Measurements from ENCODE around the gene FBLN7.
"Not testable (repeated sequence)": the region's sequence is repeated elsewhere in the genome, so short reads cannot be mapped to it uniquely, and the experiment has no call there.

Gene FBLN7

DNA sequence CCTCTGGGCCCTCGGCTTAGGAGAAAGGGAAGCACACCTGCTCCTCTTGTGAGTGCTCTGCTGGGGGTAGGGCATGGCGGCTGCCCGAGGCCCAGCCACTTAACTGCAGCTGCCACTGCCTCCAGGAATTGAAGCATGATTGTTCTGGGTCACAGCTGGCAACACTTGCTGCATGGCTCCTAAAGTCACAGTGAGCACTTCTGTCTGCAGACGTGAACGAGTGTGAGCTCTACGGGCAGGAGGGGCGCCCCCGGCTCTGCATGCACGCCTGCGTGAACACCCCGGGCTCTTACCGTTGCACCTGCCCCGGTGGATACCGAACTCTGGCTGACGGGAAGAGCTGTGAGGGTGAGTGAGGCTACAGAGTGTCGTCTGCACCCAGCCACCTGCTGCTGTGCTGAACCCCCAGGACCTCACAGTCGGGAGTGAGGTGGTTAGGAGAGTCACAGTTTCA, 44.4 kb downstream of the FBLN7 start:
- DNase-seq: no peak

DNA sequence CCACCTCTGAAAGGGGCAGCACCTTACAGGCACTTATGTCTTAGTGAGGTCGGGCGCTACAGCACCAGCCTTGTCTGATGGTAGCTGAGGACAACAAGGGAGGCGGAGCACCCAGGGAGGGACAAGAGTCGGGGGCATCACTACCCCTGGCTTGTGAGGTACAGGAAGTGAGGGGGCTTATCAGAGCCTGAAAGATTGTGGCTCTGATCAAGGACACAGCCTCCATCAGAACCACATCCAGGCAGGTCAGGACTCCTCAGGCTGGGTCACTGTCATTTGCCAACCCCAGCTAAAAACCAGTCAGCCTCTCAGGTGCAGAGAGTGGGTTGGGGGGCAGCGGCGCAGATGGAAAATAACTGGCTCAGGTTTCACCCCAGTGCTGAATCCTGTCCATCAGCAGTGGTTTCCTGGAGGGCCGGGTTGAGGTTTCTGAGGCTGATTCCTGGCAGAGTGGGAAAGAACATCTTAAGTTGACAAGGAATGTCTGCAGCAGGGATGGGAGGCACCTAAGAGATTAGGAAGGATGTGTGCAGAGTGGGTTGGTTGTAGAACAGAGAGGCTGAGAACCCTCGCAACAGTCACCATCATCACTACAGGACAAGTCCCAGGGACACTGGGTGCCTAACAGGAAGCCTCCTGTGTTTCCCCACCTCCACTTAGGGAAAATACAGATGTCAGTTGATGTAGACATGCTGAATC, 45.3 kb downstream of the FBLN7 start:
- DNase-seq: no peak

- DNase-seq: no peak
Measured at GRCh38 chr2:112184121-112184520, 45.9 kb downstream of the FBLN7 start.

DNA sequence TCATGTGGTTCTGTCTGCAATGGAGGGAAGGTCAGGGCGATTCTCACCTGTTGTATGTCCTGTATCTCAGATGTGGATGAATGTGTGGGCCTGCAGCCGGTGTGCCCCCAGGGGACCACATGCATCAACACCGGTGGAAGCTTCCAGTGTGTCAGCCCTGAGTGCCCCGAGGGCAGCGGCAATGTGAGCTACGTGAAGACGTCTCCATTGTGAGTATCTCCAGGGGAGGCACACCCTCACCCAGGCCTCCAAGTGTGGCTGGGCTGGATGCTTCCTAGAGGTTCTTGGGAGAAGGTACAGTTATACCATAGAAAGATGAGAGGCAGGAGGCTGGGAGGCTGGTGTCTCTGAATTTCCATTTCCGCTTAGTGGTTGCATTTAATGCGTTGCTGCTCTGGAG, 46.9 kb downstream of the FBLN7 start:
- DNase-seq: no peak

- DNase-seq: no peak
Measured at GRCh38 chr2:112187046-112187715, 49.0 kb downstream of the FBLN7 start.

GRCh38 chr2:112187805-112188596, 49.8 kb downstream of the FBLN7 start:
- DNase-seq: no peak

DNA sequence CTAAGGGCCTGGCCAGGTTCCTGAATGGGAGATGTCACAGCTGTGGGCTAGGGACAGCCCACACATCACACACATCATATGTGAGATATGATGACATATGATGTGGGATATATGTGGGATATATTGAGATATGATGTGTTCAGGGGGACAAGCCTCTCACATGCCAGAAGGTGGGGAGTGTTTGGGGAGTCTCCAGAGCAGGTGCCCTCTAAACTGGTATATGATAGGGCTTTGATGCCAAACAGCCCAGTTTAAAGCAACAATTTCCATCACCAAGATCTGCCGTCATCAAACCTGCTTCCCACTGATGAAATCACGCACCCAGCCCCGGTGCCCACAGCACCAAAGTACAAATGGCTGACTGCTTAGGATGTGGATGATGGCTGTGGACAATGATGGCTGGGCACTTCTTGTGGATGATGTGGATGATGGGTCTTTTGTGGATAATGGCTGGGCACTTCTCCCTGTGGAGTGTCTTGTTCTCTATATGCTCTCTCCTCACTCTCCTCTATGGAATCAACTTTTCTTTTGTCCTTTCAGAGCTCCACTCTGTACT, 50.9 kb downstream of the FBLN7 start:
- no peak for DNase-seq

DNA sequence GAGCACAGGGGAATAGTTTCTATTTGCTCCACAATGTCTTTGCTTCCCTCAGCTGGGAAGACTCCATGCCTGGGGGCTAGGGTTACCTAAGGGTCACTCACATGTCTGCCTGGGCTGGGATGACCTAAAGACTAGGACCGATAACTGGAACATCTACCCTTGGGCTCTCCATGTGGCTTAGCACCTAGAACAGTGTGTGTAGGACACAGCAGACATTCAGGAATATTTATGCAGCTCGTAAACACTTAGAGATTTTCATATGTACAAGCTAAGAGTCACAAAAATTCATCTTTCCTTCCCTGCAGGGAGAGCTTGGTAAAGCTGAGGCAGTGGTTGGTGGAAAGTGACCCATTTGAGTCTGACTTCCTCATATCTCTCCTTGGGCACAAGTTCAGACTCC, 55.8 kb downstream of the FBLN7 start:
- no peak for DNase-seq

GRCh38 chr2:112194482-112194881, 56.3 kb downstream of the FBLN7 start:
- no peak for DNase-seq

DNA sequence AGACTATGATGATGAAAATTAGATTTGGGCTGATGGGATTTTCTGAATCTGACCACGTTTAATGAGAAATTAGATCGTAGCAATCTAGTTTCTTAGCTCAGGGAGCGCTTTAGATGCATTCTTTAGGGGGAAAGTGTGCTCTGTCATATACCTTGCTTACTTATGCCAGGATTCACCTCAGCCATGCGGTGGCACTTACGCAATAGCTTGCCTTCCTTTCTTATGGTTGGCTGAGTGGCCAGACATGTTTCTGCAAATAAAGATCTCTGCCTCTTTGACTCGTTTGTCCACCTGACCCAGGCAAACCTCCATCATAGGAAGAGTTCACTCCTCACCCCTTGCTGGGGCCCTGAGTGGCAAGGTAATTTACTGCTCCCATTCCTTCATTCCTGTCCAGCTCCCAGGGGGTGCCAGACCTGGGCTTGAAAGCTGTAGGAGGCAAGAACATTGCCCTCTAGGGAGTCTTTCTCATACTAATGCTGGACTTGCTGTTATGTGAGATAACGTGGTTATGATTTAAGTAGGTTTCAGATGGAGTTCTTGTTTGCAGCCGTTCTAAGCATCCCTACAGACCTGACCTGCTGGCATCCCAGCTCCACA, 57.1 kb downstream of the FBLN7 start:
- DNase-seq: no peak

DNA sequence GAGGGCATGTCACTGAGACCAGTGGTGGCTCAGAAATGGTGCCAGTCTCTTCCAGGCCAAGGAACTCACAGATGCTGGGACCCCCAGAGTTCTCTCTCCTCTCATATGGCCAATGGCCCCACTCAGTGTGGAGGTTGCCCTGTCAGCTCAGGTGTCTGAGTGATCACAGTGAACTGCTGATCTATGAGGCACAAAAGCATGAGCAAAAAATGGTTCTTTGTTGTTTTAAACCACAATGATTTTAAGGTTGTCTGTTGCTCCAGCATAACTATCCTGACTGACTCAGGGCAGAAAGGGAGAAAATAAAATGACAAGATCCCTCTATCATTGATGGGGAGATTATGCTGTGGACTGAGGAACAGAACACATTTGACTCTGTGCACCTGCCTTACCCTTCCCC, 57.8 kb downstream of the FBLN7 start:
- no peak for DNase-seq

DNA sequence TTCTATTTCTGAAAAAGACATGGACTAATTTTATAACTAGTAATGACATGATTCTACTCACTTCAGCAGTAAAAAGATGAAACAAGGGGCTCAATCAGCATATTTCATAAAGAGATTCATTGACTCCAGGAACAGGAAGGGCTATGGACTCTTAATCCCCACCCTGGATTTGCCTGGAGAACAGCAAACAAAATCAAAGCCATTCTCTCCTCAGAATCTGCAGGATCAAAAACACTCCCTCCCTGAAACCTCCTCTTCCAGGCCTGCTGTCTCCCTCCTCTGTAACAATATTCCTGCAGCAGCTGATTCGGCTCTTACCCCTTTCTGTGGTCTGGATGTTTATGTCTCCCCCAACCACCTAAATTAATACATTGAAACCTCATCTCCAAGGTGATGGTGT, 59.7 kb downstream of the FBLN7 start:
- no peak for DNase-seq

GRCh38 chr2:112198780-112199179, 60.6 kb downstream of the FBLN7 start:
- no peak for DNase-seq

DNA sequence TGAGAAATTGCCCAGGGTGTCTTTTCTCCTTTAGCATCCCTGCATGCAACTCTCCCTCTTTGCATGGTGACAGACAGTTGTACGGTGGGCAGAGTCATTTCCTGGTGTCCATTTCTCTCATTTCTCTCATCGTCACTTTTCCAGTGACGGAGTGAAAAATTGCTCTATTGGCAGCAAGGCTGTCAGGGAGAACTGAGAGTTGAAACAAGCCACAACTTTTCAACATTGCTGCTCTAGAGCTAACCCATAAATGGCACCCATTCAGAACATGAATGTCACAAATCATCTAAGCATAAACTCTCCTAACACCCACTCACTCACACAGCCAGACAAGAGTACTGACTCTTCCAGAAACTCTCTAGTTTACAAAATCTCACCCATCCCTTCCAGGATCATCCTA, 61.0 kb downstream of the FBLN7 start:
- DNase-seq: no peak

DNA sequence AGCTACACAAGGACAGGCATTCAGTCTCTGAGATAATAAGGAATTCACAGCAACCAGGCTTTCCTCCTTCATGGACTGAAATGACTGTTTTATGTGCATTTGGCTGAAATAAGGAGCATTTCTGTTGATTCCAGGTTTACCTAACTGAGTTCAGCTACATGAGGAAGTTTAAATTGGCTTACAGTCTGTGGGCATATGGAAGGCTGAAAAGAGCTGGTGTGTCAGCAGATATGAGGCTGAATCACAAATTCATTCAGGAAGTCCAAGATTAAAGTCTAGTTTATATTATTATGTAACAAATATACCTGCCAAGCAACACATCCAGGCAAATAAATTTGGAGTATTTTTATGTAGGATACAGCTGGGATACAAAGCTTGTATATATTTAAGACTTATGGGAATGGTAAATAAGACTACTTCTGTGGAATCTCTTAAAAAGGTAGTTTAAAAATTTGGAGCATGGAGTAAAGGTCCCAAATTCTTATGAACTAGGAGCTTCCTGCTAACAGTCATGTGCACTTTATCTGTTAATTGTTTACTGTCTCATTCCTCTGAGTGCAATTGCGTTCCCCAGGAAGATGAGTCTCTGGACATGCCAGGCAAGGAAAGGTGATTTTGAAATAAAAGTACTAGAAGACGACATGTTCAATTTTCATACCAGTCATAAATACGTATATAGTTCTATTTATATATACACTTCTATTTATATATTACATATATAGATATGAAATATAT, 63.7 kb downstream of the FBLN7 start:
- DNase-seq: no peak

DNA sequence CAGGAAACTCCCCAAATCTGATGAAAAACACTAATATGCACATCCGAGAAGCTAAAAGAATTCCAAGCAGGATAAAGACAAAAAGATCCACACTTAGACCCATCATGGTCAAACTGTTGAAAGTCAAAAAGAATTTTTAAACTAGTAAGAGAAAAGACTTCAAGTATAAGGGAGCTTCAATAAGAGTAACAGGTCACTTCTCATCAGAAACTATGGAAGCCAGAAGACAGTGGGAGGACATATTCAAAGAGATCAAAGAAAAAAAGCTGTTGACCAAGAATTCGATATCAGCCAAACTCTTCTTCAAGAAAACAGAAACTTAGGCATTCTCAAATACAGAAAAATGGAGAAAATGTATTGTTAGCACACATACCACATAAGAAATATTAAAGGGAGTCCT, 66.2 kb downstream of the FBLN7 start:
- DNase-seq: no peak

DNA sequence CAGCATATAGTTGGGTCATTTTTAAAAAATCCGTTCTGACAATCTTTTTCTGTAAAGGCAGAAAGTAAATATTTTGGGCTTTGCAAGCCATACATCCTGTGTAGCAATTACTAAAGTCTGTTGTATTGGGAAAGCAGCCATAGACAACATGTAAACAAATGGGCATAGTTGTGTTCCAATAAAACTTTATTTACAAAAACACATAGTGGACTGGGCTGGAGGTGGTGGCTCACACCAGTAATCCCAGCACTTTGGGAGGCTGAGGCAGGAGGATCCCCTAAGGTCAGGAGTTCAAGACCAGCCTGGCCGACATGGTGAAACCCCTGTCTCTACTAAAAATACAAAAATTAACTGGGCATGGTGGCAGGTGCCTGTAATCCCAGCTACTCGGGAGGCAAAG, 69.7 kb downstream of the FBLN7 start:
- DNase-seq: not testable (repeated sequence)

- no peak for DNase-seq
Measured at GRCh38 chr2:112216167-112216566, 78.0 kb downstream of the FBLN7 start.

DNA sequence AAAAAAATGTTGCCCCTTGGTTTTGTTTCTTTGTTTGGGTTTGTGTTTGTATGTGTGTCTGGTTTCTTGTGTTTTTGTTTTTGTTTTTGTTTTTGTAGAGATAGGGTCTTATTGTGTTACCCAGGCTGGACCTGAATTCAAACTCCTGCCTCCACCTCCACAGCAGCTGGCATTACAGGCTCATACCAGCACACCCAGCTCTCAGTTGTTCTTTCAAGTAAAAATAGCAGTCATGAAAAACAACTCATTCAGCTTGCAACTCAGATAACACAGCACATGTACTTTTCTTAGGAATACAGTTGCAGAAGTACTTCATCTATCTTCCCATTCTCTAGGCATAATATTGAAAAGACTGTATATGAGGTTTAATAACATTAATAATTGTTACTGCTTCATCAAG, 79.7 kb downstream of the FBLN7 start:
- no peak for DNase-seq

- no peak for DNase-seq
Measured at GRCh38 chr2:112220186-112220585, 82.0 kb downstream of the FBLN7 start.

- no peak for DNase-seq
Measured at GRCh38 chr2:112220831-112221230, 82.6 kb downstream of the FBLN7 start.
